Liver (tissue), 9 donors: ENCODE data around the gene PHF21B. TPM values are rescaled to one million over a fixed set of nuclear protein-coding genes. Genes with fewer than 3 reads are reported as not detected.

Experiments
- DNase-seq: peaks from one replicate; pipeline ENCODE4 v3.0.0-alpha.2; 2017; ENCODE audit warnings: low spot score
- H3K27ac ChIP-seq, 2 donors: one replicate each; pipeline ENCODE4 v1.7.0; 2013; ENCODE audit warnings: inconsistent platforms in 2 of 2, low read length in 2 of 2, control low read depth in 1 of 2, low read depth in 1 of 2, mild to moderate bottlenecking in 1 of 2
- H3K27me3 ChIP-seq, 4 donors: one replicate each; pipeline versions ENCODE4 v1.6.1 to v1.7.0; 2013; ENCODE audit warnings: low read length in 3 of 4, inconsistent platforms in 1 of 4, mild to moderate bottlenecking in 1 of 4, moderate library complexity in 1 of 4; ENCODE audit not compliant: control insufficient read depth in 4 of 4, insufficient read depth in 4 of 4
- H3K36me3 ChIP-seq, 4 donors: one replicate each; pipeline versions ENCODE4 v1.6.1 to v1.7.0; 2013; ENCODE audit warnings: low read length in 3 of 4, mild to moderate bottlenecking in 3 of 4, low read depth in 1 of 4, moderate library complexity in 1 of 4; ENCODE audit not compliant: control insufficient read depth in 4 of 4, insufficient read depth in 3 of 4
- H3K4me1 ChIP-seq, 4 donors: one replicate each; pipeline versions ENCODE4 v1.6.1 to v1.7.0; 2013; ENCODE audit warnings: low read length in 3 of 4, mild to moderate bottlenecking in 3 of 4, moderate library complexity in 1 of 4; ENCODE audit not compliant: control insufficient read depth in 4 of 4, insufficient read depth in 4 of 4
- H3K4me3 ChIP-seq, 3 donors: one replicate each; pipeline versions ENCODE4 v1.6.1 to v1.7.0; 2013; ENCODE audit warnings: low read length in 3 of 3, control low read depth in 1 of 3, low read depth in 1 of 3, mild to moderate bottlenecking in 1 of 3
- H3K9ac ChIP-seq, 2 donors: one replicate each; pipeline ENCODE4 v1.7.0; 2013; ENCODE audit warnings: low read length in 2 of 2, mild to moderate bottlenecking in 2 of 2, moderate library complexity in 2 of 2, control low read depth in 1 of 2, low read depth in 1 of 2
- H3K9me3 ChIP-seq, 4 donors: one replicate each; pipeline versions ENCODE4 v1.6.1 to v1.7.0; 2013; ENCODE audit warnings: low read length in 3 of 4; ENCODE audit not compliant: control insufficient read depth in 4 of 4
- ATF3 ChIP-seq: IDR thresholded peaks from 2 replicates; pipeline ENCODE4 v1.6.1; 2016; ENCODE audit warnings: antibody characterized with exemption
- CTCF ChIP-seq: fragments of 150-350 bp; IDR thresholded peaks from 2 replicates; pipeline ENCODE4 v1.5.1; 2017; ENCODE audit warnings: improper control_type of control experiment, low read depth, low read length; ENCODE audit not compliant: missing input control
- EGR1 ChIP-seq, 2 donors: IDR thresholded peaks; 2 replicates each; pipeline ENCODE4 v1.6.1; 2016 to 2018; ENCODE audit warnings: antibody characterized with exemption in 2 of 2, low read depth in 2 of 2
- FOXA1 ChIP-seq: IDR thresholded peaks from 2 replicates; pipeline ENCODE4 v1.6.1; 2016; ENCODE audit warnings: antibody characterized with exemption
- FOXA2 ChIP-seq: IDR thresholded peaks from 2 replicates; pipeline ENCODE4 v1.6.1; 2016; ENCODE audit warnings: antibody characterized with exemption
- HNF4A ChIP-seq, 2 donors: conservative IDR thresholded peaks; 2 replicates each; pipeline ENCODE4 v1.6.1; 2016; ENCODE audit warnings: antibody characterized with exemption in 2 of 2, mild to moderate bottlenecking in 2 of 2
- JUND ChIP-seq, 2 donors: IDR thresholded peaks; 2 replicates each; pipeline ENCODE4 v1.6.1; 2016; ENCODE audit warnings: antibody characterized with exemption in 2 of 2
- MAX ChIP-seq: IDR thresholded peaks from 2 replicates; pipeline ENCODE4 v1.6.1; 2016; ENCODE audit warnings: antibody characterized with exemption
- NR2F2 ChIP-seq: IDR thresholded peaks from 2 replicates; pipeline ENCODE4 v1.6.1; 2016; ENCODE audit warnings: antibody characterized with exemption
- RAD21 ChIP-seq, 2 donors: IDR thresholded peaks; 2 replicates each; pipeline ENCODE4 v1.6.1; 2016; ENCODE audit warnings: antibody characterized with exemption in 2 of 2, mild to moderate bottlenecking in 2 of 2
- REST ChIP-seq: IDR thresholded peaks from 2 replicates; pipeline ENCODE4 v1.6.1; 2016; ENCODE audit warnings: antibody characterized with exemption, mild to moderate bottlenecking
- RXRA ChIP-seq, 2 donors: IDR thresholded peaks; 2 replicates each; pipeline ENCODE4 v1.6.1; 2017 to 2018; ENCODE audit warnings: antibody characterized with exemption in 2 of 2, mild to moderate bottlenecking in 1 of 2
- YY1 ChIP-seq: IDR thresholded peaks from 2 replicates; pipeline ENCODE4 v1.6.1; 2016; ENCODE audit warnings: antibody characterized with exemption, mild to moderate bottlenecking
- ZBTB33 ChIP-seq: IDR thresholded peaks from 2 replicates; pipeline ENCODE4 v1.6.1; 2016; ENCODE audit warnings: antibody characterized with exemption
- WGBS: extraction: QIAGEN DNeasy Blood & Tissue Kit; methylation state at CpG from one replicate; pipeline ENCODE4 v1.1.7; 2013; 5-methylcytosine and 5-hydroxymethylcytosine counted together
- polyA plus RNA-seq, 2 donors: library from polyadenylated mRNA; stranded (reverse) in 1 of 2; unstranded in 1 of 2; fragments of 200-250 nt in 1 of 2; fragments of >200 nt in 1 of 2; fragmentation: Nextera tagmentation in 1 of 2; extraction: Ambion mirVana in 1 of 2; gene quantifications; one replicate each; pipeline versions ENCODE4 v1.2.1 to v1.2.3, GENCODE V29; 2013 to 2015
- total RNA-seq, 2 donors: library from RNA; depleted of rRNA; stranded (reverse); fragments of >200 nt; gene quantifications; one replicate each; pipeline ENCODE4 v1.2.3, GENCODE V29; 2014
- donor health status: healthy.
- donor health status: healthy.
- donor health status: healthy.
- donor health status: healthy.
- donor health status: healthy.

The PHF21B gene
- total and polyA plus RNA-seq, 4 donors = not detected

GRCh38 chr22:44981857-44982256, 27.9 kb downstream of the PHF21B start:
- Histone ChIP-seq H3K4me3 (no peak overlapping the region), H3K9ac (no peak overlapping the region), H3K9me3 (no peaks in the 10 kb centered on the region), H3K27me3 (peaks cover 0 to 4% (median 0%) of the 10 kb centered on the region in 4 donors), H3K27ac (no peak overlapping the region), H3K36me3 (no peaks in the 10 kb centered on the region), H3K4me1 (no peaks in the 10 kb centered on the region)
- TF ChIP-seq JUND (IDR thresholded peaks at IDR 0.05) = no peak
- TF ChIP-seq YY1 = no peak
- TF ChIP-seq ZBTB33 = no peak
- TF ChIP-seq HNF4A (conservative IDR thresholded peaks at IDR 0.05) = no peak
- TF ChIP-seq REST = no peak
- no peak for TF ChIP-seq FOXA1
- TF ChIP-seq CTCF = no peak
- no peak for TF ChIP-seq RXRA (IDR thresholded peaks at IDR 0.05)
- TF ChIP-seq MAX = no peak
- no peak for TF ChIP-seq NR2F2
- no peak for TF ChIP-seq ATF3
- TF ChIP-seq FOXA2 = no peak
- TF ChIP-seq EGR1 (IDR thresholded peaks at IDR 0.05; ENCODE audit: low read depth in 2 of 2) = no peak
- TF ChIP-seq RAD21 (IDR thresholded peaks at IDR 0.05) = no peak
- DNase-seq = no peak
- WGBS = 78% methylated on average over 11 of the region's 11 CpGs

- H3K27ac ChIP-seq = no peak overlapping the region
- TF ChIP-seq HNF4A (conservative IDR thresholded peaks at IDR 0.05) (no peak), FOXA2 (no peak), CTCF (no peak), RAD21 (IDR thresholded peaks at IDR 0.05) (no peak), JUND (IDR thresholded peaks at IDR 0.05) (no peak)
- no peaks in the 10 kb centered on the region for H3K4me1 ChIP-seq
- H3K9me3 ChIP-seq = no peaks in the 10 kb centered on the region
- no peak for DNase-seq
- no peaks in the 10 kb centered on the region for H3K36me3 ChIP-seq
- WGBS = 42% methylated on average over 6 of the region's 6 CpGs
- H3K27me3 ChIP-seq = peaks cover 0 to 4% (median 0%) of the 10 kb centered on the region in 4 donors
- H3K9ac ChIP-seq = no peak overlapping the region
- no peak overlapping the region for H3K4me3 ChIP-seq
Observed at GRCh38 chr22:44979154-44979553, 30.7 kb downstream of the PHF21B start.
